Uterus (tissue), 4 donors: ENCODE measurements around the gene CDX2. TPM values are rescaled to one million over a fixed set of nuclear protein-coding genes. Genes with fewer than 3 reads are reported as not detected.

Source experiments
- DNase-seq, 2 donors: peaks; one replicate each; pipeline ENCODE4 v3.0.0-alpha.2; 2019 to 2020
- H3K27ac ChIP-seq, 2 donors: fragments of 200-600 bp; sonication (generic); 1 replicate in 1 of 2; 2 replicates in 1 of 2; pipeline ENCODE4 v1.5.1; 2016 to 2018
- H3K27me3 ChIP-seq, 2 donors: fragments of 200-600 bp; sonication (generic); one replicate each; pipeline ENCODE4 v1.5.1; 2018 to 2019; ENCODE audit warnings: control low read depth in 1 of 2
- H3K36me3 ChIP-seq, 2 donors: fragments of 200-600 bp; sonication (generic); one replicate each; pipeline ENCODE4 v1.5.1; 2019; ENCODE audit warnings: control low read depth in 1 of 2
- H3K4me1 ChIP-seq, 2 donors: fragments of 200-600 bp; sonication (generic); one replicate each; pipeline ENCODE4 v1.5.1; 2018 to 2019; ENCODE audit warnings: control low read depth in 1 of 2
- H3K4me3 ChIP-seq, 2 donors: fragments of 200-600 bp; sonication (generic); 1 replicate in 1 of 2; 2 replicates in 1 of 2; pipeline ENCODE4 v1.5.1; 2018 to 2019; ENCODE audit warnings: mild to moderate bottlenecking in 1 of 2
- H3K9me3 ChIP-seq, 2 donors: fragments of 200-600 bp; sonication (generic); one replicate each; pipeline ENCODE4 v1.5.1; 2019; ENCODE audit warnings: control low read depth in 1 of 2
- POLR2A ChIP-seq, 2 donors: fragments of 450-650 bp; IDR thresholded peaks; one replicate each; pipeline ENCODE4 v1.6.1; 2016; ENCODE audit warnings: antibody characterized with exemption in 2 of 2, mild to moderate bottlenecking in 1 of 2, moderate library complexity in 1 of 2
- intact Hi-C: fragments of 100-400 bp; cut with DNase I; formaldehyde crosslinking; loops from one replicate; pipeline ENCODE4 v1.15.1; 2023; ENCODE audit warnings: low total_unique reads
- total RNA-seq, 4 donors: library from RNA; depleted of rRNA in 3 of 4; stranded (reverse); fragments of >200 nt in 3 of 4; gene quantifications; one replicate each; pipeline versions ENCODE4 v1.1.0 to v1.2.4, GENCODE V29; 2014 to 2023
- TF ChIP-seq, protein P1 (sequence below), 4 experiments: fragments of 200-600 bp in 2 of 4; fragments of 450-650 bp in 2 of 4; sonication (generic) in 2 of 4; IDR thresholded peaks; one replicate each; pipeline ENCODE4 v1.5.1; 2016 to 2019; ENCODE audit warnings: antibody characterized with exemption in 4 of 4, mild to moderate bottlenecking in 2 of 4, moderate library complexity in 1 of 4
- donor health status: DM: yes; HTN: yes; CAD: no.

The CDX2 gene
- total RNA-seq, 4 donors from 2014 or later: 0.29 TPM; not detected in 3

DNA sequence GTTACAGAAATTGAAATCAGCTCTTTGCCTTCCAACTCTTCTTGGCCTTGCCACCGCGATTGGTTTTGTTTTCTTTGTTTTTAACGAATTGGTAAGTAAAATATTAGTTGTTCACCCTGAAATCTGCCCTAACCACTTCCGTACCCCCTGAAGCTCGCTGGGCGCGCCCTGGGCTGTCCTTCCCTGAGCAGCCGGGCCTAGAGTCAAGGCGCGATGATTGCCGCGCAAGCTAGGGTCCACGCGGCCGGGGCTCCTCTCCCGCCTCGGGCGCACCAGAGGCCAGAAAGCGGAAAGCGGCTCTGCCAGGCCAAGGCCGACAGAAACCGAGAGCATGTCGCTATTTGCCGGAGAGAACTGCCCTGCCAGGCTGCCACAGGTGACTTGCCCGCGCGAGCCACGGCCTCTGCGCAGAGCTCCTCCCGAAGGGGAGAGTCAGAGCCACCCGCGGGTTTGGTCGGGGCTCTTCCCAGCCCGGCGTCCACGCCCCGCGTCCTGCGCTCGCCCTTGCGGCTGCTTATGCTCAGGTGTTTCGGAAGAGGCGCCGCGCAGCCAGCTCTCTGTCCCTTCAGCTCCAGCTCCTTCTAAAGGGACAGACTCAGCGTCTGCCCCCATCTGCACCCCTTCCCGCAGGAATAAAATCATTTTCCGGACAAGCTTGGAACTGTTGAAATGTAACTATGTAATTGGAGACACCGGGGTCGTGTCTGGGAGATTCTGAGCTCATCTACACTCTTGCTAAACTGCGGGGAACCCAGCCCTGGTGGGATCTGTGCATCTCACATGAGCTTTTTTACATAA lies 6.6 kb upstream of the CDX2 start:
- Histone ChIP-seq H3K27ac (no peak overlapping the region), H3K4me3 (no peak overlapping the region), H3K27me3 (peaks cover 0 to 60% of the 10 kb centered on the region in 2 donors), H3K9me3 (no peaks in the 10 kb centered on the region), H3K36me3 (no peaks in the 10 kb centered on the region), H3K4me1 (peaks cover 0 to 16% of the 10 kb centered on the region in 2 donors)
- DNase-seq: no peak
- TF ChIP-seq, protein P1, sequence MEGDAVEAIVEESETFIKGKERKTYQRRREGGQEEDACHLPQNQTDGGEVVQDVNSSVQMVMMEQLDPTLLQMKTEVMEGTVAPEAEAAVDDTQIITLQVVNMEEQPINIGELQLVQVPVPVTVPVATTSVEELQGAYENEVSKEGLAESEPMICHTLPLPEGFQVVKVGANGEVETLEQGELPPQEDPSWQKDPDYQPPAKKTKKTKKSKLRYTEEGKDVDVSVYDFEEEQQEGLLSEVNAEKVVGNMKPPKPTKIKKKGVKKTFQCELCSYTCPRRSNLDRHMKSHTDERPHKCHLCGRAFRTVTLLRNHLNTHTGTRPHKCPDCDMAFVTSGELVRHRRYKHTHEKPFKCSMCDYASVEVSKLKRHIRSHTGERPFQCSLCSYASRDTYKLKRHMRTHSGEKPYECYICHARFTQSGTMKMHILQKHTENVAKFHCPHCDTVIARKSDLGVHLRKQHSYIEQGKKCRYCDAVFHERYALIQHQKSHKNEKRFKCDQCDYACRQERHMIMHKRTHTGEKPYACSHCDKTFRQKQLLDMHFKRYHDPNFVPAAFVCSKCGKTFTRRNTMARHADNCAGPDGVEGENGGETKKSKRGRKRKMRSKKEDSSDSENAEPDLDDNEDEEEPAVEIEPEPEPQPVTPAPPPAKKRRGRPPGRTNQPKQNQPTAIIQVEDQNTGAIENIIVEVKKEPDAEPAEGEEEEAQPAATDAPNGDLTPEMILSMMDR (IDR thresholded peaks at IDR 0.05): no peak
- intact Hi-C loops: no loop called here

DNA sequence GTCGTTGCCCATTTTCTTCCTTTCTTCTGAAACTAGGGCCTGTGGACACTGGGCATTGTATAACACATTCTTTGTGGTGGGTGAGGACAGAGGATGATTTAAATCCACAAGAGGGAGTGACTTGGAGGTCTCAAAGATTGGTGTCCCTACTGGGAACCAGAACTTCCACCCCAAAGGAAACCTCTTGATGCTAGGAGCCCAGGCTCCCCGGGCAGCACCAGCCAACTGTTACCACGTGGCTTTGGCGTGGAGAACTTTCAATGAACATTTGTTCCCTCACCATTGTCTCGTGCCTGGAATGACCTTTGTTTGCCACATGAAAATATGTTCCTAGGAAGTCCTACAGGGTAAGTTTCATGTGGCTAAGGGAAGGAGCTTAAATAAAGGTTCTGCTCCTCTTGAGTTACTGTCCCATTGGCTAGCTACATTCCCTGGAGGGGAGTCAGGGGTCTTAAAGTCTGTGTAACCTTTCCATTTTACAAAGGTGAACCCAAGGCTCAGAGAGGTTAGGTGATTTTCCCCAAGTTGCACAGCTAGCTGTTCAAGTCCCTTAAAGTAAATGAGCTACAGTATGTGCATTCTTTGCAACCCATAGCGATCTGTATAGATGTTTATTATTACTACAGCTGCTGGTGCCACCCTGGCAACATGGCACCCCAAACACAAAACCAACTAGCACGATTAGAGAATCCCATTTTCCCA lies 5.0 kb upstream of the CDX2 start:
- no peaks in the 10 kb centered on the region for H3K36me3 ChIP-seq
- H3K9me3 ChIP-seq: no peaks in the 10 kb centered on the region
- intact Hi-C loops: no loop called here
- peaks cover 0 to 12% of the 10 kb centered on the region in 2 donors for H3K4me1 ChIP-seq
- DNase-seq: no peak
- no peak overlapping the region for H3K27ac ChIP-seq
- H3K4me3 ChIP-seq: no peak overlapping the region
- H3K27me3 ChIP-seq: peaks cover 4 to 63% of the 10 kb centered on the region in 2 donors
- TF ChIP-seq, protein P1 (IDR thresholded peaks at IDR 0.05): no peak
- TF ChIP-seq POLR2A (IDR thresholded peaks at IDR 0.05): no peak

DNA sequence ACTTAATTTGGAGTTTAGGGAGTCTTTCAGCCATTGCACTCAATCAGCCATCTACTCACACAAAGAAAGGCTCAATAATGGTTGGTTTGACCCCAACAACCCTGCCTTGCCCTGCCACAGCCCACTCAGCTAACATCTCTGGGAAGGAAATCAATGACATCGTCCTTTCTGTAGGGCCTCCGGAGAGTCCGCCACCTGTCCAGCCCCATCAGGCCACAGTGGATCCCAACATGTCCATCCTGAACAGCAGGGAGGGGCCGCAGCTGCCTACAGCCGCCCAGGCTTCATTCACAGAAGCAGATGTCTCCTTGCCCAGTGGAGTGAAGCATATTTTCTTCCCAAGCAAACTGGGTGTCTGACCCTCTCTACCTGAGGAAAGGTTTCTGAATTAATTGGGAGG lies 4.2 kb upstream of the CDX2 start:
- H3K9me3 ChIP-seq: no peaks in the 10 kb centered on the region
- H3K36me3 ChIP-seq: no peaks in the 10 kb centered on the region
- peaks cover 4 to 62% of the 10 kb centered on the region in 2 donors for H3K27me3 ChIP-seq
- intact Hi-C loops: no loop called here
- peaks cover 0 to 11% of the 10 kb centered on the region in 2 donors for H3K4me1 ChIP-seq
- no peak for DNase-seq
- TF ChIP-seq, protein P1 (IDR thresholded peaks at IDR 0.05): no peak
- no peak for TF ChIP-seq POLR2A (IDR thresholded peaks at IDR 0.05)
- no peak overlapping the region for H3K4me3 ChIP-seq
- no peak overlapping the region for H3K27ac ChIP-seq

DNA sequence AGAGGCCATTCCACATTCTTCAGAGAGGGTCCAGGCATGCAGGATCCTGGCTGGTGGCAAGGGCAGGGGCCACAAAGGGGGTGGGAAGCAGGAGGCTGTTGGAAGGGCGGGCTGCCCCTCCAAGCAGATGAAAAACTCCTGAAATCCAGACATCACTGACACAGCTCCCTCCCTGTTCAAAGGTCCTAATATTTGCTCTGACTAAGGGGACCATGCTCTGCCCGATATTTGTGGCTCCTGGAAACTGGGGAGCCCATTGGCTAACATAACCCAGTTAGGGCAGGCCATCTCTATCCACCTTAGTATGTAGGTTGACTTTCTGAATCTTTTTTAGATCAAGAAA lies 3.3 kb upstream of the CDX2 start:
- no peak for TF ChIP-seq POLR2A (IDR thresholded peaks at IDR 0.05)
- H3K4me3 ChIP-seq: no peak overlapping the region
- no peaks in the 10 kb centered on the region for H3K9me3 ChIP-seq
- no peak overlapping the region for H3K27ac ChIP-seq
- peaks cover 0 to 8% of the 10 kb centered on the region in 2 donors for H3K4me1 ChIP-seq
- DNase-seq: no peak
- H3K27me3 ChIP-seq: peaks cover 6 to 63% of the 10 kb centered on the region in 2 donors
- H3K36me3 ChIP-seq: no peaks in the 10 kb centered on the region
- intact Hi-C loops: no loop called here

DNA sequence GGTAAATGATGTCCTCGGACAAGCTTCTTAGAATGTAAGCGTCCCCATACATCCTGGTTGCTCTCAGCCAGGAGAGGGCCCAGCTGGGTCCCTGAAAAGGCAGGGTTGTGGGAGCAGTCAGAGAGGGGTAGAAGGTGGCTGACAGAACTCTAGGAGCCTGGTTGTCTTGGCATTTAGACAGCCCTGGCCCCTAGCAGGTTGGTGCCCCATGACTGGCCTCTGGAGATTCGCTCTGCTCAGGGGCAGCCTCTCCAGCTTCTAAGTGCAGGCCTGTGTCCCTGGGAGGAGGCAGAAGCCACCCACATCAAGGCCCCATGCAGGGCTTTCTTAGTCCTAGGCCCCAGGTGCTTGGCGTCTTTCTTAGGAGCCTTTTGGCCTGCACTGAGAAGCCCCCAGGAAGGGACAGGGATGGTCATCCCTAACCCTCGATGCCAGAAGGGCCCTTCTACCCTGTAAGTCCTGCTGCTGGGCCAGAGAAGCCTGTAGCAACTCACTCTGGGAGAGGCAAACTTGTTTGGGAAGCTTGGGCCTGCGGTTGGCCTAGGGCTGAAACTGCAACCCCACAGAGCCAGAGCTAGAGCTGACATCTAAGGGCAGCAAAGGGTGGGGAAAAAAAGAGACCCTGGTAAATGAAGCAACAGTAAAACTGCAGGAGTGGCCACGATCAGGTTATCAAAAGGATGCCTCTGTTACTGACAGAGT lies 2.8 kb upstream of the CDX2 start:
- H3K36me3 ChIP-seq: no peaks in the 10 kb centered on the region
- no peaks in the 10 kb centered on the region for H3K9me3 ChIP-seq
- peaks cover 0 to 8% of the 10 kb centered on the region in 2 donors for H3K4me1 ChIP-seq
- DNase-seq: no peak
- H3K27me3 ChIP-seq: peaks cover 6 to 68% of the 10 kb centered on the region in 2 donors
- H3K27ac ChIP-seq: no peak overlapping the region
- intact Hi-C loops: no loop called here
- no peak overlapping the region for H3K4me3 ChIP-seq
- no peak for TF ChIP-seq POLR2A (IDR thresholded peaks at IDR 0.05)
- TF ChIP-seq, protein P1 (IDR thresholded peaks at IDR 0.05): no peak
